Esophagus squamous epithelium (tissue), 4 donors: ENCODE results near the gene GBF1.

Experiments used
- CTCF ChIP-seq, 6 experiments: fragments of 450-650 bp in 4 of 6; fragments of 200-600 bp in 2 of 6; sonication (generic) in 2 of 6; IDR thresholded peaks; one replicate each; pipeline ENCODE4 v1.5.1; 2016 to 2019; ENCODE audit warnings: antibody characterized with exemption in 6 of 6, mild to moderate bottlenecking in 4 of 6, moderate library complexity in 4 of 6
- POLR2A ChIP-seq, 4 donors: fragments of 450-650 bp; IDR thresholded peaks; one replicate each; pipeline ENCODE4 v1.6.1; 2017; ENCODE audit warnings: antibody characterized with exemption in 4 of 4, mild to moderate bottlenecking in 4 of 4, moderate library complexity in 3 of 4

DNA sequence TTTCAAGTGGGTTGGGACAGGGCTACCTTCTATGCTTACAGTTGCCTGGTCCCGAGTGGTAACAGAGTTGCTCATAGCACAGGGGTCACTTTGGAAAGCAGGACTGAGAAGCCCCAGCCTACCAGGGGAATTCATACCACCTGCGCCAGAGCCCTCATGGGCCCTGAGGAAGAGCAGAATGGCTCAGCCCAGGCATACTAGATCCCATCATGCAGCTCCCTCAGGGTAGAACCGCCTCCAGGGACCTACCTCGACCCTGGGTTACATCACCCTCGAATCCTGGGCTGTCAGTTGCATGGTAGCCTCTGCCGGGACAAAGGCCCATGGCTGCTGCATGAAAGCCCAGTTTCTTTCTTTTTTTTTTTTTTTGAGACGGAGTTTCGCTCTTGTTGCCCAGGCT lies 184.1 kb downstream of the GBF1 start:
- no peak for TF ChIP-seq CTCF (IDR thresholded peaks at IDR 0.05)
- no peak for TF ChIP-seq POLR2A (IDR thresholded peaks at IDR 0.05)
